ENCODE measurements around the gene HSDL1.

Gene HSDL1

GRCh38 chr16:84153660-84154214, 8.8 kb upstream of the HSDL1 start:
- DNase-seq (ENCODE audit: low read depth) = no peak
- in situ Hi-C loops (cut with HindIII; ENCODE audit: low sequenced_read_pairs) = no loop called here
- TF ChIP-seq CTCF (IDR thresholded peaks at IDR 0.05; ENCODE audit: low read depth, low read length, missing control alignments) = no peak
- no peak overlapping the region for H3K4me3 ChIP-seq (ENCODE audit: low read depth, low read length)

- H3K4me3 ChIP-seq (ENCODE audit: low read depth, low read length) = no peak overlapping the region
- in situ Hi-C loops (cut with HindIII; ENCODE audit: low sequenced_read_pairs) = no loop called here
- no peak for TF ChIP-seq CTCF (IDR thresholded peaks at IDR 0.05; ENCODE audit: low read depth, low read length, missing control alignments)
- DNase-seq (ENCODE audit: low read depth) = no peak
Observed at GRCh38 chr16:84150926-84151325, 5.9 kb upstream of the HSDL1 start.

- no peak for DNase-seq (ENCODE audit: low read depth)
- in situ Hi-C loops (cut with HindIII; ENCODE audit: low sequenced_read_pairs) = no loop called here
- TF ChIP-seq CTCF (IDR thresholded peaks at IDR 0.05; ENCODE audit: low read depth, low read length, missing control alignments) = peak; percentile 42
- H3K4me3 ChIP-seq (ENCODE audit: low read depth, low read length) = peak overlapping the region; percentile 81
Observed at GRCh38 chr16:84144209-84144858, 643 bp downstream of the HSDL1 start.

GRCh38 chr16:84143784-84144199, 1.2 kb downstream of the HSDL1 start:
- in situ Hi-C loops (cut with HindIII; ENCODE audit: low sequenced_read_pairs) = no loop called here
- DNase-seq (ENCODE audit: low read depth) = no peak
- TF ChIP-seq CTCF (IDR thresholded peaks at IDR 0.05; ENCODE audit: low read depth, low read length, missing control alignments) = no peak
- H3K4me3 ChIP-seq (ENCODE audit: low read depth, low read length) = peak overlapping the region; percentile 81

GRCh38 chr16:84143081-84143480, 1.9 kb downstream of the HSDL1 start:
- DNase-seq (ENCODE audit: low read depth) = no peak
- in situ Hi-C loops (cut with HindIII; ENCODE audit: low sequenced_read_pairs) = no loop called here
- TF ChIP-seq CTCF (IDR thresholded peaks at IDR 0.05; ENCODE audit: low read depth, low read length, missing control alignments) = no peak
- no peak overlapping the region for H3K4me3 ChIP-seq (ENCODE audit: low read depth, low read length)

- H3K4me3 ChIP-seq (ENCODE audit: low read depth, low read length) = no peak overlapping the region
- no peak for DNase-seq (ENCODE audit: low read depth)
- no peak for TF ChIP-seq CTCF (IDR thresholded peaks at IDR 0.05; ENCODE audit: low read depth, low read length, missing control alignments)
- in situ Hi-C loops (cut with HindIII; ENCODE audit: low sequenced_read_pairs) = no loop called here
Observed at GRCh38 chr16:84141143-84141670, 3.8 kb downstream of the HSDL1 start.

All from astrocyte of the cerebellum (primary cell).